NCI-H128 (cell line): ENCODE measurements around the gene MIGA1.

Source experiments
- DNase-seq: peaks from one replicate; lab custom pipeline; 2025; ENCODE audit not compliant: unreplicated experiment; lab: John Stamatoyannopoulos, UW

The MIGA1 gene

DNA sequence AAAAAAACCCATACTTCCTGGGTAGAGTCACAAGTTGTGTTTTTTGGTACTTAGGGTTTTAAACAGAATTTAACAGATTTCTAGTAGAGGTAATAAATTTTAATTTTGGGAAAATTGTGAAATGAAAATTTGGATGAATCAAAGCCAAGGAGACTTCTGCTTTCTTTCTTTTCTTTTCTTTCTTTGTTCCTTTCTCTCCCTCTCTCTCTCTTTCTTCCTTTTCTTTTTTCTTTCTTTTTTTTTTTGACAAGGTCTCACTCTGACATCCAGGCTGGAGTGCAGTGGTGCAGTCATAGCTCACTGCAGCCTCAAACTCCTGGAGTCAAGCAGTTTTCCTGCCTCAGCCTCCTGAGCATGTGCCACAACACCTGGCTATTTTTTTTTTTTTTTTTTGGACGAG, 62.1 kb downstream of the MIGA1 start:
- no peak for DNase-seq

- no peak for DNase-seq
Measured at GRCh38 chr1:77845951-77846350, 66.5 kb downstream of the MIGA1 start.

- DNase-seq, result no peak
Measured at GRCh38 chr1:77846966-77847365, 67.5 kb downstream of the MIGA1 start.

DNA sequence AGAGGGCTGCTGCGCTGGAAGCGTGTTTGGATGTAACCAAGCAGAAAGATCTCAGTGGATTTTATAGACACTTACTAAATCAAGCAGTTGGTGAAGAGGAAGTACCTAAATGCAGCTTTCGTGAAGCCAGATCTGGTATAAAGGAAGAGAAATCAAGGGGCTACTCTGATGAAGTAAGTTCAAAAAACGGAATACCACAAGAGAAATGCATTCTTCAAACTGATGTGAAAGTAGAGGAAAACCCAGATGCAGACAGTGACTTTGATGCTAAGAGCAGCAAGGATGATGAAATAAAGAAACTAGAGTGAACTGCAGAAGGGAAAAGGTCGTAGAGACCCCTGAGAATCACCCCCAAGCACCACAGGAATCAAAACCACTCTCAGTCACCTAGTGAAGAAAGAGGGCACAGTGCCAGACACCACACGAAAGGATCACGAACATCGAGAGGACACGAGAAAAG, 68.2 kb downstream of the MIGA1 start:
- no peak for DNase-seq

GRCh38 chr1:77850082-77850481, 70.6 kb downstream of the MIGA1 start:
- no peak for DNase-seq

DNA sequence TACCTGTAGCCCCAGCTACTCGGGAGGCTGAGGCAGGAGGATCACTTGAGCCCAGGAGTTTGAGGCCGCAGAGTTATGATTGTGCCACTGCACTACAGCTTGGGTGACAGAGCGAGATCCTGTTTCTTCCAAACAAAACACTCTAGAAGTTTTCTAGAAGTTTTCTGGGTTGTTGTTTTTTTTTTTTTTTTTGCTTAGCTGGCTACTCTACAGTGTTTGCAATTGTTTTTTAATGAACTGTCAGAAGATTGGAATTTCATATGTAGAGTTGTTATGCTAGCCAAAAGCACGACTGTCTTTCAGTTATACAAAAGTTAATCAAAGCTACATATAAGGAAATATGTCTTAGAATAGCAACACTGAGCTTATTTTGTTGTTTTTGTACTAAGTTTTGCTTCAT, 78.1 kb downstream of the MIGA1 start:
- DNase-seq, result no peak

DNA sequence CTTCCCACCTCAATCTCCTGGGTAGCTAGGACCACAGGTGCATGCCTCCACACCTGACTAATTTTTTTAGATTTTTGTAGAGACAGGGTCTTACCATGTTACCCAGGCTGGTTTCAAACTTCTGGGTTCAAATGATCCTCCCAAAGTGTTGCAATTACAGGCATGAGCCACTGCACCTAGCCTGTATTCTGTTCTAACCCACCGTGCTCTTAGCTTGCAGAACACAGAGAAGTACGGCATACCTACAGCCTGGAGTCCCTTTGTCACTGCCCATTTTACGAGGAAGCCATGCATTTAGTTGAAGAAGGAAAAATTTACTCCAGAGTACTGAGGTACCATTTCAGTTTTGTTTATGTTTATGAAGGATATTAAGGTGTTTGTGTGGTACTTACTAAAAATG, 79.3 kb downstream of the MIGA1 start:
- DNase-seq, result no peak

- DNase-seq, result no peak
Measured at GRCh38 chr1:77859248-77859647, 79.8 kb downstream of the MIGA1 start.

DNA sequence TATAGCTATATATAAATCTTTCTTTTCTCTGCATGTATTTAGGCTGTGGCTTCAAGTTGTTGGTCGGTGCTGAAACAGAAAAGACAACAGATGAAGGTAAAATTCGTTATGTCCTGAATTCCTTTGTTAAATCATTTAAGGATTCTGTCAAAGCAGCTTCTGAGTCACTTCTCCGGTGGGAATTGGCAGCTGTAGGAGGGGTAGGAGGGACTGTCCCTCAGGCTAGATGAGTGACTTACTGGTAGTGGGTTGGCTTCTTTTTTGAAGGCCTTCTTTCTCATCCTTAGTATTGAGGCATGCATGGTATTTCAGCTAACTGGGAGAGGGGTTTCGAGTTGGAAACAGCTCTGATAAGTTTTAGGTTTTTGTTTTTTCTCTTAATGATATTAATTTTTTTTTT, 86.8 kb downstream of the MIGA1 start:
- no peak for DNase-seq

GRCh38 chr1:77872645-77873044, 93.2 kb downstream of the MIGA1 start:
- no peak for DNase-seq

- no peak for DNase-seq
Measured at GRCh38 chr1:77873461-77873860, 94.0 kb downstream of the MIGA1 start.

- no peak for DNase-seq
Measured at GRCh38 chr1:77874804-77875445, 95.5 kb downstream of the MIGA1 start.

DNA sequence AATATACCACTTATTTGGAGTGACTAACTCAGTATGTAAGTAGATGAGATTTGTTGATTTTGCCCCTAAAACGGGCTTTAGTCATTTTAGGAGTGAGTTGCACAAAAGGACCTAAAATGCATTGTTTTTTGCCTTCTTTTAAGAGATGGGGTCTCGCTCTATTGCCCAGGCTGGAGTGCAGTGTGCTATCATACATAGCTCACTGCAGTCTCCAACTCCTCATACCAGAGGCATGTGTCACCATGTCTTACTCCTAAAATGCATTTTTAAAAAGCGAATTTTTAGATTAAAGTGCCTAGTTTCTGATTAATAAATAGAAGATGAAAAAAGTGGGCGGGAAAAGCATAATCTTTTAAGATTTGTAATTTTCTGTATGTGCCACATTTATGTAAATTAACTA, 97.4 kb downstream of the MIGA1 start:
- no peak for DNase-seq

- DNase-seq, result no peak
Measured at GRCh38 chr1:77881061-77881460, 101.6 kb downstream of the MIGA1 start.

DNA sequence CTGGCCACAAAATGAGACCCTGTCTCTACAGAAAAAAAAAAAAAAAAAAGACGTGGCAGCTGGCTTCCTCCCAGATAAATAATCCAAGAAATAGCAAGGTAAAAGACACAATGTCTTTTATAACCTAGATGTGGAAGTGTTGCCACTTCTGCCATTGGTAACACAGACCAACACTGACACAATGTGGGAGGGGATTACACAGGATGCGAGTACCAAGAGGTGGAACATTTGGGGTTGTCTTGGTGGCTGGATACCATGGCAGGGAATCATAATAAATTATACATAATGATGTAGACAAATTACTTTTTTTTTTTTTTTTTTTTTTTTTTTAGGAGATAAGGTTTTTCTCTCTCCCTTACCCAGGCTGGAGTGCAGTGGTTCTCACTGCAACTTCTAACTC, 103.0 kb downstream of the MIGA1 start:
- DNase-seq, result no peak

GRCh38 chr1:77888081-77888780, 108.8 kb downstream of the MIGA1 start, which contains the start of gene NEXN:
TSS of gene NEXN (plus strand) at chr1:77888624. CDS start at chr1:77916107, 27,483 bp downstream.
- no peak for DNase-seq

- no peak for DNase-seq
Measured at GRCh38 chr1:77888781-77889642, 109.6 kb downstream of the MIGA1 start.

DNA sequence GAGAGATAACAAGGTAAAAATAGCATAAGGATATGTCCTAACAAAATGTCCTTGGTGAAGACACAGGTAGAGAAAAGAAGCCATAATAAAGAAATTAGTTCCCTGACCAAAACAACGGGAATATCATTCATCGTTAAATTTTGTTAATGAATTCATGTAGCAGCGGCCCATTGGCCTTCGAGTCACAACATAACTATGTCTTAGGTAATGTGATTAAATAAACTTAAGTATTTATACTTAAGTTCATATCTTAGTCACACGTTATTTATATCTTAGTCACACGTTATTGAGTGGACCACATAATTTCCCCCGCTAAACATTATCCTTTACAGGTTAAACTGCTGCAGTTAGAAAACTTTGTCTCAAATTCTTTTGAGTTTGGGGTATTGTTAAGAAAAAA, 110.2 kb downstream of the MIGA1 start:
- no peak for DNase-seq

- no peak for DNase-seq
Measured at GRCh38 chr1:77891200-77891599, 111.8 kb downstream of the MIGA1 start.

- DNase-seq, result no peak
Measured at GRCh38 chr1:77899647-77900320, 120.3 kb downstream of the MIGA1 start.

DNA sequence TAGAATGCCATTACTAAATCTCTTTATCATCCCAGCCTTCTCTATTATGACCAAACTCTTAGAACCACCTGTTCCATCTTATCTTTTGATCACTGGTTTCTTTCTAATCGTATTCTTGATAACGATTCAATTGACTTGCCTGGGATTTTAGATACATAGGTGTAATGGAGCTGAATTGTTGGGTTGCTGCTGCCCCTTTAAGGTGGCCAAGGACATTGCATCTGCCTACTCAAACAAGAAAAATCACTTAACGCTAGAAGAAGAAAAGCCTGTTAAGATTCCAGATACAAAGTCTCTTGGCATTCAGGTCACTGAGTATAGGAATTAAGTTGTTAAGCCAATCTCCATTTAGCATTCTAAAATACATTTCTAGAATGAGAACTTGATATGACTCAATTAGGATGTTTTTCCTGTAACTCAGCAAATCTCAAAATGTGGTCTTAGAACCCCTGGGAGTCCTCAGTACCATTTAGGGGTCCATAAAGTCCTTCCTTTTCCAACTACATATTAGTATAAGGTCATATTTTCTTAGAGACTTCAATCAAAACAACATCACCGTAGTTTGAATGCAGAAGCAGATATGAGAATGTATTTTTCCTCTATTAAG, 121.3 kb downstream of the MIGA1 start:
- no peak for DNase-seq
